ENCODE measurements around the gene KRT23.

Gene KRT23

GRCh38 chr17:40915721-40916256 lies 21.7 kb downstream of the KRT23 start:
- TF ChIP-seq, protein P1, sequence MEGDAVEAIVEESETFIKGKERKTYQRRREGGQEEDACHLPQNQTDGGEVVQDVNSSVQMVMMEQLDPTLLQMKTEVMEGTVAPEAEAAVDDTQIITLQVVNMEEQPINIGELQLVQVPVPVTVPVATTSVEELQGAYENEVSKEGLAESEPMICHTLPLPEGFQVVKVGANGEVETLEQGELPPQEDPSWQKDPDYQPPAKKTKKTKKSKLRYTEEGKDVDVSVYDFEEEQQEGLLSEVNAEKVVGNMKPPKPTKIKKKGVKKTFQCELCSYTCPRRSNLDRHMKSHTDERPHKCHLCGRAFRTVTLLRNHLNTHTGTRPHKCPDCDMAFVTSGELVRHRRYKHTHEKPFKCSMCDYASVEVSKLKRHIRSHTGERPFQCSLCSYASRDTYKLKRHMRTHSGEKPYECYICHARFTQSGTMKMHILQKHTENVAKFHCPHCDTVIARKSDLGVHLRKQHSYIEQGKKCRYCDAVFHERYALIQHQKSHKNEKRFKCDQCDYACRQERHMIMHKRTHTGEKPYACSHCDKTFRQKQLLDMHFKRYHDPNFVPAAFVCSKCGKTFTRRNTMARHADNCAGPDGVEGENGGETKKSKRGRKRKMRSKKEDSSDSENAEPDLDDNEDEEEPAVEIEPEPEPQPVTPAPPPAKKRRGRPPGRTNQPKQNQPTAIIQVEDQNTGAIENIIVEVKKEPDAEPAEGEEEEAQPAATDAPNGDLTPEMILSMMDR (IDR thresholded peaks at IDR 0.05): no peak

- TF ChIP-seq, protein P1 (IDR thresholded peaks at IDR 0.05): no peak
These were observed 22.2 kb downstream of the KRT23 start for GRCh38 chr17:40915199-40915661.

DNA sequence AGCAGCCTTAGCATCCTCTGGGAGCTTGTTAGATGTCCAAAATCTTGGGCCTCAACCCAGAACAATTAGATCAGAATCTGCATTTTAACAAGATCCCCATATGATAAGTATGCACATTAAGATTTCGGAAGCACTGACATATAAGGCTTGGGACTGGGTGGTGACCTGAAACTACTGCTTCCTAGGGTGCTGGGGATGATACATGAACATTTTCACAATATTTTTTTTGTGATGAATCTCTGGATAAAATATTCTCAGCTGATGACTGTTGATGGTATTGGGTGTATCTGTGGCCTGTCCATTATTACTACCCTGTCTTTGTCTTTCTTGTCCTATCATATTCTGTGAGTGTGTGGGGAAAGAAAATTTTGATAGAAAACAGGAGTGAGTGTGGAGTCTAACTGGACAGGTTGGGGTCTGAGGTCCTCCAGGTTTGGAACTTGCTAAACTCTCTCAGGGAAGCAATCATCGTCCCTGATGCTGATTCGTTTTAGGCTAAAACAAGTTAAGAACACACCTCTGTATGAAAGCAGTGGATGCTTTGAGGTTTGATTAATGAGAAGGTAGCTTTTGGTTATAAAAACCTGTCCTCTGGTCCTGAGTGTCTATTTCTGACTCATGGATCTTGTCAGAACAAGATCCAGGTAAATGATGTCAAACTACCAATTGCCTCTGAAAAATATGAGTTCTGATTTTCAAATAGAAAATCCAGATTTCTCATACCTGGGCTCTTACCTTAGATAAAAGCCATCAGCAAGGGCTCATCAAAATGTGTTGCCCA lies 23.2 kb downstream of the KRT23 start:
- TF ChIP-seq, protein P1 (IDR thresholded peaks at IDR 0.05): no peak

GRCh38 chr17:40912486-40913210 lies 24.8 kb downstream of the KRT23 start:
- TF ChIP-seq, protein P1 (IDR thresholded peaks at IDR 0.05): no peak

- TF ChIP-seq, protein P1 (IDR thresholded peaks at IDR 0.05): no peak
These were observed 27.0 kb downstream of the KRT23 start for GRCh38 chr17:40910441-40910841.

GRCh38 chr17:40909755-40910154 lies 27.7 kb downstream of the KRT23 start:
- TF ChIP-seq, protein P1 (IDR thresholded peaks at IDR 0.05): no peak

- TF ChIP-seq, protein P1 (IDR thresholded peaks at IDR 0.05): peak; percentile 74
These were observed 28.1 kb downstream of the KRT23 start for GRCh38 chr17:40909351-40909750.

Measured in LNCAP (cell line).